Heart right ventricle (tissue), 16 donors: ENCODE results near the gene UMODL1. TPM values are rescaled to one million over a fixed set of nuclear protein-coding genes. Genes with fewer than 3 reads are reported as not detected.

Experiments
- ATAC-seq, 8 donors: fragments of 200-7000 bp; cut with Tn5 transposase; one replicate each; pipeline ENCODE4 v1.9.1; 2020; ENCODE audit warnings: mild to moderate bottlenecking in 8 of 8, moderate library complexity in 8 of 8, moderate number of reproducible peaks in 1 of 8
- DNase-seq, 2 donors: peaks; one replicate each; pipeline ENCODE4 v3.0.0-alpha.2; 2020
- H3K27ac ChIP-seq, 10 donors: fragments of 200-600 bp; sonication (generic) in 2 of 10; one replicate each; pipeline versions ENCODE4 v1.5.0 to v1.8.0; 2020 to 2022; ENCODE audit warnings: mild to moderate bottlenecking in 3 of 10
- H3K27me3 ChIP-seq, 7 donors: fragments of 200-600 bp; one replicate each; pipeline ENCODE4 v1.8.0; 2021 to 2022; ENCODE audit warnings: mild to moderate bottlenecking in 2 of 7
- H3K36me3 ChIP-seq, 9 donors: fragments of 200-600 bp; sonication (generic) in 1 of 9; one replicate each; pipeline versions ENCODE4 v1.5.0 to v1.8.0; 2020 to 2022; ENCODE audit warnings: mild to moderate bottlenecking in 2 of 9
- H3K4me1 ChIP-seq, 9 donors: fragments of 200-600 bp; sonication (generic) in 1 of 9; one replicate each; pipeline versions ENCODE4 v1.5.0 to v1.8.0; 2020 to 2022; ENCODE audit warnings: mild to moderate bottlenecking in 4 of 9
- H3K4me3 ChIP-seq, 10 donors: fragments of 200-600 bp; sonication (generic) in 2 of 10; one replicate each; pipeline versions ENCODE4 v1.5.0 to v1.8.0; 2020 to 2022; ENCODE audit warnings: mild to moderate bottlenecking in 7 of 10, moderate library complexity in 2 of 10
- H3K9me3 ChIP-seq, 11 donors: fragments of 200-600 bp in 10 of 11; sonication (generic) in 2 of 11; one replicate each; pipeline versions ENCODE4 v1.5.0 to v1.8.0; 2013 to 2022; ENCODE audit warnings: mild to moderate bottlenecking in 2 of 11, control low read depth in 1 of 11, moderate library complexity in 1 of 11
- CTCF ChIP-seq, 9 donors: fragments of 200-600 bp; sonication (generic) in 2 of 9; IDR thresholded peaks; one replicate each; pipeline versions ENCODE4 v1.5.0 to v1.8.0; 2021 to 2022; ENCODE audit warnings: antibody characterized with exemption in 9 of 9, mild to moderate bottlenecking in 5 of 9, moderate library complexity in 1 of 9
- WGBS, 2 donors: extraction: QIAGEN DNeasy Blood & Tissue Kit; methylation state at CpG; one replicate each; pipeline ENCODE4 v1.1.7; 2013; ENCODE audit warnings: inconsistent platforms in 1 of 2; 5-methylcytosine and 5-hydroxymethylcytosine counted together
- intact Hi-C, 10 donors: fragments of 100-400 bp; cut with DNase I; formaldehyde crosslinking; loops; one replicate each; pipeline versions ENCODE4 v1.11.1 to v1.14.2; 2022
- polyA plus RNA-seq, 2 donors: library from polyadenylated mRNA; stranded (reverse); fragments of 200-250 nt; gene quantifications; one replicate each; pipeline ENCODE4 v1.2.3, GENCODE V29; 2013
- total RNA-seq, 10 donors: library from RNA; stranded (reverse); fragmentation: NEBNext Ultra II Directional in 3 of 10; extraction: Animal tissue kit (Norgen Biotek cat#: 25700) in 3 of 10; gene quantifications; one replicate each; pipeline versions ENCODE4 v1.2.1 to v1.2.4, GENCODE V29; 2021 to 2023
- donor health status: Arrhythmogenic right ventricular cardiomyopathy.
- donor health status: ischemic (EF 13 %, LVEDD 7.1; RV severe dilation, severe dysfunction).
- donor health status: healthy with polysubstance abuse.
- donor health status: DM: no; HTN: yes; CAD: no.
- donor health status: DM: no; HTN: no; CAD: no.
- donor health status: ischemic (EF 25% LVEDD 6.9; RV normal size, moderate dysfunction).
- donor health status: ischemic (EF 25% LVEDD 5.7; RV mildly dilated, moderate dysfunction).
- donor health status: healthy.
- donor health status: DM: yes; HTN: yes; CAD: no.
- donor health status: Ischemic cardiomyopathy.
- donor health status: ischemic (EF 35%, LVEDD 5.7; RV mildly dilated, moderate dysfunction).
- donor health status: nonischemic (EF 11% LVEDD 7.7; RV severe dilation, severe dysfunction).
- donor health status: DM: yes; HTN: yes; CAD: no.
- donor health status: PGD.
- donor health status: ischemic (EF 29% LVEDD 5.4; RV normal size, mild dysfunction).
- donor health status: nonischemic (EF 23%, LVEDD 6.1; RV moderate dilation, normal function).

UMODL1 gene
- total and polyA plus RNA-seq, 12 donors, result 0.13 to 0.31 (median 0.25) TPM; not detected in 9

- Histone ChIP-seq H3K27me3 (peaks cover 0 to 16% (median 0%) of the 10 kb centered on the region in 7 donors), H3K36me3 (no peaks in the 10 kb centered on the region), H3K9me3 (no peaks in the 10 kb centered on the region), H3K27ac (no peak overlapping the region), H3K4me1 (peaks cover 0 to 6% (median 0%) of the 10 kb centered on the region in 9 donors), H3K4me3 (no peak overlapping the region)
- 79 to 90% methylated on average over 7 of the region's 7 CpGs for WGBS, 2 donors
- ATAC-seq (no peak), DNase-seq (no peak)
- no peak for TF ChIP-seq CTCF (IDR thresholded peaks at IDR 0.05)
- intact Hi-C loops, result loop anchor here in 2 of 10 donors (10.0 kb wide), 2 partner anchors 172 to 192 kb away; partner anchors contain the start of gene TFF3 (in 1 of the 2)
Measured at GRCh38 chr21:42142627-42143026, 71.5 kb downstream of the UMODL1 start.

GRCh38 chr21:42143111-42143510, 72.0 kb downstream of the UMODL1 start:
- DNase-seq (no peak), ATAC-seq (no peak)
- WGBS, 2 donors, result 87 to 89% methylated on average over 7 of the region's 7 CpGs
- Histone ChIP-seq H3K4me1 (peaks cover 0 to 6% (median 0%) of the 10 kb centered on the region in 9 donors), H3K27ac (no peak overlapping the region), H3K4me3 (no peak overlapping the region), H3K36me3 (no peaks in the 10 kb centered on the region), H3K27me3 (peaks cover 0 to 16% (median 0%) of the 10 kb centered on the region in 7 donors), H3K9me3 (no peaks in the 10 kb centered on the region)
- intact Hi-C loops, result loop anchor here in 2 of 10 donors (10.0 kb wide), 2 partner anchors 172 to 192 kb away; partner anchors contain the start of gene TFF3 (in 1 of the 2)
- no peak for TF ChIP-seq CTCF (IDR thresholded peaks at IDR 0.05)

- no peaks in the 10 kb centered on the region for H3K36me3 ChIP-seq
- no peak for TF ChIP-seq CTCF (IDR thresholded peaks at IDR 0.05)
- H3K4me1 ChIP-seq, result peaks cover 0 to 6% (median 0%) of the 10 kb centered on the region in 9 donors
- H3K9me3 ChIP-seq, result no peaks in the 10 kb centered on the region
- intact Hi-C loops, result loop anchor here in 5 of 10 donors (2.0 to 10.0 kb wide), 5 partner anchors 115 to 307 kb away; partner anchors contain the start of gene TFF3 (in 1 of the 5)
- WGBS, 2 donors, result 92 to 100% methylated on average over 3 of the region's 3 CpGs
- DNase-seq (no peak), ATAC-seq (no peak)
- no peak overlapping the region for H3K4me3 ChIP-seq
- peaks cover 0 to 16% (median 0%) of the 10 kb centered on the region in 7 donors for H3K27me3 ChIP-seq
- no peak overlapping the region for H3K27ac ChIP-seq
Measured at GRCh38 chr21:42144221-42144620, 73.1 kb downstream of the UMODL1 start.

GRCh38 chr21:42144679-42145568, 73.8 kb downstream of the UMODL1 start:
- peaks cover 0 to 6% (median 0%) of the 10 kb centered on the region in 9 donors for H3K4me1 ChIP-seq
- H3K27ac ChIP-seq, result no peak overlapping the region
- H3K27me3 ChIP-seq, result peaks cover 0 to 16% (median 0%) of the 10 kb centered on the region in 7 donors
- no peaks in the 10 kb centered on the region for H3K36me3 ChIP-seq
- intact Hi-C loops, result loop anchor here (1.0 to 10.0 kb wide), 9 partner anchors 112 to 306 kb away; partner anchors contain the start of gene TFF3 (in 1 of the 10)
- DNase-seq (no peak), ATAC-seq (no peak)
- no peak for TF ChIP-seq CTCF (IDR thresholded peaks at IDR 0.05)
- no peak overlapping the region for H3K4me3 ChIP-seq
- H3K9me3 ChIP-seq, result no peaks in the 10 kb centered on the region
- 58 to 77% methylated on average over 4 of the region's 4 CpGs for WGBS, 2 donors
